ENCODE results near the gene TUBA1A. TPM values are rescaled to one million over a fixed set of nuclear protein-coding genes. Genes with fewer than 3 reads are reported as not detected.
"Not testable (repeated sequence)": the region's sequence is repeated elsewhere in the genome, so short reads cannot be mapped to it uniquely, and the experiment has no call there.

Gene TUBA1A
- total RNA-seq, 2 donors from 2014 or later, result 81.6 to 253 TPM

DNA sequence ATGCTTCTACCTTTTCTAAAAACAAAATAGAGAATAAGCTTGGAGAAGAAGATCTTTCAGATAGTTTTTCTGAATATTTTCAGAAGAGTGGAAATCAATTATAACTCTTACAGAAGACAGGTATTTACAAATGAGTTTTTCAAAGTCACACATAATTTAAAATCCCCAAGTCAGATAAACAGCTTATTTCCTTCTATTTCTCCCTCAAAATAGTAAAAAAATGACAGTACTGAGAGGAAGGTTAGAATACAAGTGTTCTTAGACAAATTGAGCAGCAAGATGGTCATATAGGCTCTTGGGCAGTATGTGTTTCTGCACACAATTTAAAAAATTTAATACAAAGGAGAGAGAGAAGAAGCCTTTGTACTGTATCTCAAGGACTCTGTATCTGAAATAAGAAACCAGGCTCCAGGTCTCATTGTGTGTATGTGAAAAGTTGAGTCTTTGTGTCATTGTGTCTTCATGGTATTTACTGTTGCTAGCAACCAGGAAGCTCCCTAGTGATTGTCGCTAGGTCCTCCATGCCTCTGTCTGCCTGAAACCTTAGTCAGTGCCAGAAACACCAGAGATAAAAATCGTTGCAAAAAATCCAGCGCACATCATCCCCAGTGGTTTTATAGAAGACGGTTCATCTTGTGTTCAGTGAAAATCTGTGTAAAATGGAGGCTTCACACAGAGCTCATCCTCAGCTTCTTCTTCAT is 12.9 kb upstream of the TUBA1A start:
- DNase-seq (ENCODE audit: low spot score), result no peak
- intact Hi-C loops (cut with DNase I), result no loop called here
- Histone ChIP-seq H3K27ac (peak overlapping the region; percentile 46 to 59), H3K4me1 (replicated peaks) (no peaks in the 10 kb centered on the region), H3K36me3 (no peaks in the 10 kb centered on the region), H3K9me3 (no peaks in the 10 kb centered on the region), H3K27me3 (replicated peaks; ENCODE audit: insufficient read depth) (no peaks in the 10 kb centered on the region), H3K4me3 (no peak overlapping the region)
- 5% methylated on average over 4 of the region's 4 CpGs for WGBS
- TF ChIP-seq POLR2A (IDR thresholded peaks at IDR 0.05), result no peak
- no peak for TF ChIP-seq CTCF (IDR thresholded peaks at IDR 0.05)
- no peak for TF ChIP-seq POLR2AphosphoS5 (IDR thresholded peaks at IDR 0.05)

DNA sequence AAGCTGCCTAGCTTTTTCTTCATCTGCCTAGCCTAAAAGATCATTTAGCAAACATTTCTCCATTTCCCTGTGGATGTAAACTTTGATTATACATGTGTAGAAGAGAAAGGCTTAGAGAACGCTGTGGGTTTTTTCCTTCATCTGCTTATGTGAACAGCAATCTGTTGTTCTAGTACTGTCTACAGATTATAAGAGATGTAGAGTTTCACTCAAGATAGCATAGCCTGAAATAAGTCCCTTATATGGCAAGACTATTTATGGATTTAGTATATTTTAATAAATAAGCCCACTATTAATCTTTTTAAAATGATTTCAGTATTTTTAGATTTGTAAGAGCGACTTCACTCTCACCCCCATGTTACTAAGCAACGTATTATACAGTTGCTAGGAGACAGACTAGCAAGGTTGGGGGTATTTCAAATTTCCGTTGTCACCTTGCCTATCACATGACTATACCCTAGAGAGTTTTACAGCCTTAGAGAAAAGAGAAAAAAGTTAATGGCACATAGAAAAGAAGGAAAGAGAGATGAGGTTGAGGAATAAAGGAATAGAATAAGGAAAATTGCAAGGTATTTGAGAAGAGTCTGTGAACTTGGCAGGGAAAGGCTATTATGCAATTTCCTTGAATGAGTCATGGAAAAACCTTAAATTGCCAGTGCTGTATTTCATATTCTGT is 12.2 kb upstream of the TUBA1A start:
- Histone ChIP-seq H3K36me3 (no peaks in the 10 kb centered on the region), H3K9me3 (no peaks in the 10 kb centered on the region), H3K27ac (peak overlapping the region; percentile 46 to 59), H3K4me3 (no peak overlapping the region), H3K4me1 (replicated peaks) (no peaks in the 10 kb centered on the region), H3K27me3 (replicated peaks; ENCODE audit: insufficient read depth) (no peaks in the 10 kb centered on the region)
- 6% methylated on average over 4 of the region's 4 CpGs for WGBS
- peak; percentile 44 for DNase-seq (ENCODE audit: low spot score)
- peak; percentile 80 for TF ChIP-seq POLR2AphosphoS5 (IDR thresholded peaks at IDR 0.05)
- no peak for TF ChIP-seq POLR2A (IDR thresholded peaks at IDR 0.05)
- intact Hi-C loops (cut with DNase I), result no loop called here

- H3K4me1 ChIP-seq (replicated peaks), result no peaks in the 10 kb centered on the region
- TF ChIP-seq POLR2A (IDR thresholded peaks at IDR 0.05) (no peak), POLR2AphosphoS5 (IDR thresholded peaks at IDR 0.05) (no peak), CTCF (IDR thresholded peaks at IDR 0.05) (no peak)
- no peaks in the 10 kb centered on the region for H3K36me3 ChIP-seq
- H3K4me3 ChIP-seq, result no peak overlapping the region
- no peak for DNase-seq (ENCODE audit: low spot score)
- WGBS, result 60% methylated on average over 11 of the region's 11 CpGs
- H3K27ac ChIP-seq, result no peak overlapping the region
- H3K9me3 ChIP-seq, result no peaks in the 10 kb centered on the region
- H3K27me3 ChIP-seq (replicated peaks; ENCODE audit: insufficient read depth), result no peaks in the 10 kb centered on the region
- intact Hi-C loops (cut with DNase I), result no loop called here
Measured at GRCh38 chr12:49198431-49199155, 9.7 kb upstream of the TUBA1A start.

DNA sequence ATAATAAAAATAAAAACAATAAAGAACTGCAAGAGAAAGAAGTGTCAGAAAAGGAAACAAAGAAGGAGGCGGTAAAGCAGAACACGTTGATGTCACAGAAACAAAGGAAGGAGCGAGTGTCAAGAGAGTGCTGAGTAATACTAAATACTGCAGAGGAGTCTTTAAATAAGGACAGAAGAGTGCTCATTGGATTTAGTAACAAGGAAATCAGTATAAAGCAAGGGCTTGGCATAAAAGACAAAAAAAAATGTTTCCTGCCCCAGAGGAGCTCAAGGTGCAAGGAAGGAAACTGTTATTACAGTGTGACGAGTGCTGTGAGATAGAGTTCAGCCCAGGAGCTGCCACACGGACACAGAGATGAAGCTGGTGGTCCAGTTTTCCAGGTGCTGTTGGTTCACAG is 8.4 kb upstream of the TUBA1A start:
- intact Hi-C loops (cut with DNase I), result no loop called here
- Histone ChIP-seq H3K27me3 (replicated peaks; ENCODE audit: insufficient read depth) (no peaks in the 10 kb centered on the region), H3K36me3 (no peaks in the 10 kb centered on the region), H3K4me1 (replicated peaks) (no peaks in the 10 kb centered on the region), H3K9me3 (no peaks in the 10 kb centered on the region), H3K4me3 (no peak overlapping the region), H3K27ac (no peak overlapping the region)
- no peak for DNase-seq (ENCODE audit: low spot score)
- TF ChIP-seq CTCF (IDR thresholded peaks at IDR 0.05) (no peak), POLR2A (IDR thresholded peaks at IDR 0.05) (no peak), POLR2AphosphoS5 (IDR thresholded peaks at IDR 0.05) (no peak)
- WGBS, result 77% methylated on average over 5 of the region's 5 CpGs

DNA sequence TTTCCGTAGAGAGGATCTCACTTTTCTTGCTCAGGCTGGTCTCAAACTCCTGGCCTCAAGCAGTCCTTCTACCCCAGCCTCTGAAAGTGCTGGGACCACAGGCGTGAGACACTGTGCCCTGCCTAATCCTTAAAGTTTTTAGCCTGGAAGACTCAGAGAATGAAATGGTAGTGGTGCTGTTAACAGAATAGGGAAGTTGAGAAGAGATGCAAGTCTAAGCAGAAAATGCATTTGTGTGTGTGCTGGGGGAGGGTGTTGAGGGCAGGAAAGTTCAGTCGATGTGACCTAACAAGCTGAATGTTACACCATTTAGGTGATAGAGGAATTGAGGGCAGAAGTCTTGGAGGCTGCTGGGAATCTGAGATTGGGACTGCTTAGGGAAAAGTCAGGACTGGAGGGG is 6.9 kb upstream of the TUBA1A start:
- TF ChIP-seq POLR2A (IDR thresholded peaks at IDR 0.05), result no peak
- no peak for TF ChIP-seq CTCF (IDR thresholded peaks at IDR 0.05)
- no peak for TF ChIP-seq POLR2AphosphoS5 (IDR thresholded peaks at IDR 0.05)
- no peaks in the 10 kb centered on the region for H3K9me3 ChIP-seq
- H3K4me3 ChIP-seq, result no peak overlapping the region
- DNase-seq (ENCODE audit: low spot score), result no peak
- no peaks in the 10 kb centered on the region for H3K36me3 ChIP-seq
- no peak overlapping the region for H3K27ac ChIP-seq
- intact Hi-C loops (cut with DNase I), result no loop called here
- no peaks in the 10 kb centered on the region for H3K4me1 ChIP-seq (replicated peaks)
- no peaks in the 10 kb centered on the region for H3K27me3 ChIP-seq (replicated peaks; ENCODE audit: insufficient read depth)
- WGBS, result 79% methylated on average over 3 of the region's 3 CpGs

- intact Hi-C loops (cut with DNase I); H3K9me3 ChIP-seq; H3K36me3 ChIP-seq; H3K4me1 ChIP-seq (replicated peaks); H3K27me3 ChIP-seq (replicated peaks; ENCODE audit: insufficient read depth); H3K27ac ChIP-seq; H3K4me3 ChIP-seq; DNase-seq (ENCODE audit: low spot score): not testable (repeated sequence)
- 96% methylated on average over 4 of the region's 4 CpGs for WGBS
Measured at GRCh38 chr12:49193746-49194145, 4.9 kb upstream of the TUBA1A start.

DNA sequence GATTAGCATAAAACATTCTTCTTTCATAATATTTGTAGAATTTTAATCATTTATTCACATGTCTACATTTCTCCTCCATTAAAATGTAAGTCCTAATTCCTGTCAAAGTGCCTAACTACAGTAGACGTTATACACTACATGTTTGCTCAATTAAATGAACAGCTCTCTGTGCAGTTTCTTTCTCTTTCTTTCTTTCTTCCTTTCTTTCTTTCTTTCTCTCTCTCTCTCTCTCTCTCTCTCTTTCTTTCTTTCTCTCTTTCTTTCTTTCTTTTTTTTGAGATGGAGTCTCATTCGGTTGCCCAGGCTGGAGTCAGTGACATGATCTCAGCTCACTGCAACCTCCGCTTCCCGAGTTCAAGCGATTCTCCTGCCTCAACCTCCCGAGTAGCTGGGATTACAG is 2.6 kb upstream of the TUBA1A start:
- 93% methylated on average over 6 of the region's 6 CpGs for WGBS
- H3K27ac ChIP-seq; intact Hi-C loops (cut with DNase I); H3K27me3 ChIP-seq (replicated peaks; ENCODE audit: insufficient read depth); H3K4me3 ChIP-seq; H3K36me3 ChIP-seq; DNase-seq (ENCODE audit: low spot score); H3K4me1 ChIP-seq (replicated peaks); H3K9me3 ChIP-seq: not testable (repeated sequence)
